H4 (cell line): Measurements from ENCODE around the gene UNC5A. TPM values are rescaled to one million over a fixed set of nuclear protein-coding genes. Genes with fewer than 3 reads are reported as not detected.
A peak's percentile ranks its signal among the peaks of the same experiment; 100 is the strongest.

Experiments
- DNase-seq: peaks from one replicate; pipeline ENCODE4 v3.0.0-alpha.2; 2015; ENCODE audit warnings: low spot score
- total RNA-seq: library from RNA; depleted of rRNA; stranded (reverse); fragments of >200 nt; shearing (Covaris generic); gene quantifications from 2 replicates; pipeline ENCODE4 v1.2.3, GENCODE V29; 2014

Gene UNC5A
- total RNA-seq, 1 experiment from 2014 or later = 0.56 TPM

DNA sequence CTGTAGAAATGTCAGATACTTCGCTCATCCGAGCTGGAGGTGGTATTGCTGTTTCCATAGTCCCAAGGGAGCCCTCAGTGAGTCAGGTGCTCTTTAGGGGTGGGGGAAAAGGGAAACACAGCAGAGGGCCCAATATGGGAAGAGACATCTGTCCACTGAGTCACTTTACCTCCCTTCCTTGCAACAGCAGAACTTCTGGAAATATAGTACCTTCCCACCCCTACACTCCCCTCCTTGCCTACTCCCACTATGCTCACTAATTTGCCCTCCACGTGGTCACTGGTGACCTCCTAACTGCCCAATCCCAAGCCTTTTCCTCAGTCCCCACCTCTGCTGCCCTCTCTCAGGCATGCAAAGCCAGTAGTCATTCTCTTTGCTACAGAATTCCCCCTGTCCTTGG lies 86.9 kb downstream of the UNC5A start:
- DNase-seq = no peak

DNA sequence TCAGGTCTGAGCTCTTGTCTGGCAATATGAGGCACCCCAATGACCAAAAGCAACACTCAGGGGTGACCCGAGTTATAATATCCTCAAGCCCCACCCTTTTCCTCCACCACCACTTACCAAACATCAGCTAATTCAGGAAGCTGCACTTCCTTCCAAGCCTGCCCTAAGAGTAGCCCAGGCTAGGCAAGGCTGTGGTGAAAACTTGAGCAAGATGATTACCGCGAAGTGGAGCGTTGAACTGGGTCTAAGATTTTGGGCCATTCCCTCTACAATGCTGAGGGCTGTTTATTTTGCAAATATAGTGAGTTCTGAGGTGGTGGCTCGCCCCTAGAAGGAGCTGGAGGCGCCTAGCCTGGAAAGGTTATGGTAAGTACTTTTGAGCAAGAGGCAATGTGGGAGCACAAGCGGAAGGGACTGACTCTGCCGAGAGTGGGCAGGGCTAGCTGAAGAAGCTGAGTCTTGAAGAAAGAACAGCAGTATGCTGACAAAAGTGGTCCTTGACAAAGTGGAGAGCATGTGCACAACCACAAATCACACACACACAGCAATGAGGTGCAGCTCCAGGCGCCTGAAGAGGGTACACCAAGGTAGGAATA lies 89.0 kb downstream of the UNC5A start, which contains the start of gene HK3:
Gene HK3 (minus strand): TSS at position 51 of the 596 bp plus-strand sequence. CDS start 3,187 bp downstream, outside the sequence.
- no peak for DNase-seq

GRCh38 chr5:176899946-176900779 lies 89.8 kb downstream of the UNC5A start:
- no peak for DNase-seq

DNA sequence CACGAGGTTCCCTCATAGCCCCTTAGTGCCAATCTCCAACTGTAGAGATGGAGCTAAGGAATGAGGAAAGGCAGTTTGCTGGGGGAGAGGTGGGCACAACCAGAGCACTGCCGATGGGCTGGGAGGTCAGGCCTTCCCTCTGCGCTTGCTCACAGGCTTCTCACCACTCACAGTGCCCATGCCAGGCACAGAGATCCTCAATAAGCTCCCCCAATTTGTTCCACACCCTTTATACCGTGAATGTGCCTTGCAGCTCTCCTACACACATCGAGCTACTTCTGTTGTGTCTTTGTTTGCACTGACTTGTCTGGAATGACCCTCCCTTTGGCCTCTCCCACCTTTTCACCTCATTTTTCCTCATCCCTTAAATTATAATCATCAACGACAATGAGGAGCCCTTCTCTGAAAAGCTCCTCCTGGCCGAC lies 90.4 kb downstream of the UNC5A start:
- DNase-seq = no peak

DNA sequence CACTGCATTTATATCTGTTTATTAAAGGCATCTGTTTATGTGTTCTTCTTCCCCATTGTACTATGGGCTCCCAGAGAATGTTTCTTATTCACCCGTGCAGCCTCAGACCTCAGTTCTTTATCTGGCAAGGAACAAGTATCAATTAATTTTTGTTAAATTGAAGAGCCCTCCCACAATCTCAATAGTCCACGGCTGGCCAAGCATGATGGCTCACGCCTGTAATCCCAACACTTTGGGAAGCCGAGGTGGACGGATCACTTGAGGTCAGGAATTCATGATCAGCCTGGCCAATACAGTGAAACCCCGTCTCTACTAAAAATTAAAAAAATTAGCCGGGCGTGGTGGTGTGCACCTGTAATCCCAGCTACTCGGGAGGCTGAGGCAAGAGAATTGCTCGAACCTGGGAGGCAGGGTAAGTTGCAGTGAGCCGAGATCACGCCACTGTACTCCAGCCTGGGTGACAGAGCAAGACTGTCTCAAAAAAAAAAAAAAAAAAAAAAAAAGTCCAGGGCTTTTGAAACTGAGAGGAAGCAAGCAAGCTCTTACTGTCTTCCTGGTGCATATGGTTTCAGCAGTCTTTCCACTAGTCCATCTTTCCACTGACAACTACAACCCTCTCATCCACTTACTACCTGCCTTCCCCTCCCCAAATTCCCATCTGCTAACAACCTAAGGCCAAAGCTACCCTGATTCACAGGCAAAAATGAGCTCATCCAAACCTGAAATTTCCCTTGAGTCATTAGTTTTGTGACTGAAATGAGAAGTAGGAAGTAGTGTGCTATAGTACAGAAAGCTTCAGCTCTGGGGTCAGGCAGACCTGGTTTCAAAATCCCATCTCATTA lies 91.1 kb downstream of the UNC5A start:
- no peak for DNase-seq

DNA sequence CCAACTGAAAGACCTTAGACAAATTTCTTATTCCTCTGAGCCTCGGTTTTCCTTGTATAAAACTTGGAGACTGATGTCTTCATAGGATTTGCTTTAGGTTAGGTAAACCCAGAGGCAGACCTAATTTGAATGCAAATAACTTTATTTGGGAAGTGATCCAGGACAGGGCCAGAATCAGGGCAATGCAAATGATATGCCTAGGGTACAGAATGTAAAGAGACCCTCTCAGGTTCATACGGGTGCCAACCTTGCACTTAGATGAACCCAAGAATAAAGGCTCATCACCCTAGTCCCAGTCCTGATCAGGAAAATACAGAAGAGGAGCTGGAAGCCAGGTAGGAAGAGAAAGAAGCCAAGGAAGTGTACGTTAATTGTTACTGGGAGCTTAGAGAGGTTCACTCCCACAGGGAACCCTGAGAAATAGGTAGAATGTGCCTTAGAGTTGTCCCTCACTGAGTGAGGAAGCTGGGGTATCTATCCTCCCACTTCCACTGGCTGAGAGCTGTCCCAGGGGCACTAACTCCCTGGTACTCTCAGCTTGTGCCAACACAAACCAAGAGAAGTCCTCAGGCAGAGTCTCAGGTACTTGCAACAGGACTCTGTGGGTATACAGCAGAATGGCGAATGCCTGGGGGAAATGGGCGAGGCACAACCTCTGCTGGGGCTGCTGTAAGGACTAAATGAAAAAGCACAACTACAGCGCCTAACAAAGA lies 91.9 kb downstream of the UNC5A start:
- no peak for DNase-seq

- DNase-seq = no peak
Observed at GRCh38 chr5:176902911-176903664, 92.7 kb downstream of the UNC5A start.

DNA sequence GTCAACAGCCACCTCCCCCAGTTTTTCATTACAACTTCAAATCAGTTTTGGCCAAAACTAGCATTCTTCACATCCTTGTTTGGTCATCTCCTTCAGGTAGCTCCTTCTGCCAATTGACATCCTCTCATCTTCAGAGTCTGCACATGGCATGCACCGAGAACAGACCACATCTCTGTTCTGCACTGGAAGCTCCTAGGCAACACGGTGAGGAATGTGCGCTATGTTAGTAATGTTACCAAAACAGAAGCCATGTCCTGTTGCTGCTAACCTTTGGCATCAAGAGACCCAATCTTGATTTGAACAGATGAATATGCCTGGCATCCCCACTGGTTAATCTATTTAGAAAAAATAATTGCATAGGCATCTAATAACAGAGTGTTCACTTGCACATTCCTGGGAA lies 93.9 kb downstream of the UNC5A start:
- DNase-seq = no peak

DNA sequence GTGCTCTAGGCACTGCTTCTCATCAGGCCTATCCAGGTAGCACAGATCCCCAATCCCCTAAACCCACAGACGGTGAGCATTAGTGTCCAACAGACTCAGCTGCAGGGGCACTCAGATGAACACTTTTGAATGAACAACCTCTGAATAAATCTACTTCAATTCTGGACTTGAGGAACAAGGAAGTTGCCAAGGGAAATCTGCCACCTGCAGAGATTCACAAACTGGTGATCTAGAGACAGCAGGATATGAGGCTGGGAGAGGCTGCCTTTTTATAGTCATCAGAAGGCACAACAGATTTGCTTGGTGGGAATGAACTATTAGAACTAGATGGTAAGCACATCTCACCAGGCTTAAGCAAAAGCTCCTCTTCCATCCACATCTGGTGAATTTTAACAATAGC lies 95.8 kb downstream of the UNC5A start:
- no peak for DNase-seq

GRCh38 chr5:176906796-176907195 lies 96.4 kb downstream of the UNC5A start:
- no peak for DNase-seq

- no peak for DNase-seq
Observed at GRCh38 chr5:176908675-176909368, 98.5 kb downstream of the UNC5A start.

DNA sequence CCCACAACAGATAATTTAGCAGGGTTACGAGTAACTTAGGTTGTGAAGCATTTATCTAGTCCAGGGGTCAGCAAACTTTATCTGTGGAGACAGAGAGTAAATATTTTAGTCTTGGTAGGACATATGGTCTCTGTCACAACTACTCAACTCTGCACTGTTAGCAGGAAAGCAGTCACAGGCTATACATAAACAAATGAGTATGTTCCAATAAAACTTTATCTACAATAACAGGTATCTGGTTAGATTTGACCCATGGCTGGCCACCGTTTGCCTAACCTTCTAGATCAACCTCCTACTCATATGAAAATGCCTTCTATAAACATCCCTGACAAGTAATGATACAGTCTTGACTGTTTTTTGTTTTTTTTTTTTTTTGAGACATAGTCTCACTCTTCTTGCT lies 101.8 kb downstream of the UNC5A start:
- DNase-seq = no peak

GRCh38 chr5:176915906-176916305 lies 105.5 kb downstream of the UNC5A start:
- DNase-seq = no peak

- DNase-seq = no peak
Observed at GRCh38 chr5:176916337-176916736, 106.0 kb downstream of the UNC5A start.

DNA sequence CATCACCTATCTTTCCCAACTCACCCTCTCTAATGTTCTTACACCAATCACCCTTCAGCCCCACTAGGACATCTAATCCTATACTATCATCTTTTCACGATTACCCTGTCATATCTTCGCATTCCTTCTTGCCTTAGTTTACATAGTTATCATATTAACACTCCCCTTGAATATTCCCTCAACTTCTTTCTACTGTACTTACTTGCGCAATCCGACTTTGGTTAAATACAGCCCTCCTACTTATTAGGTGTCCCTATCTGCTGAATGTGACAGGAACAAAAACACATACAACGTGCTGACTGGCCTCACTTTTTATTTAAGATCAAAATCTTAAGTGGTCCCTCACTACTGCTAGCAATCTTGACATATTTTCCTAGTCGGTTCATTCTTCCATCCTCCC lies 108.3 kb downstream of the UNC5A start:
- DNase-seq = no peak

- DNase-seq = peak; percentile 68
Observed at GRCh38 chr5:176921714-176922113, 111.4 kb downstream of the UNC5A start.

GRCh38 chr5:176922817-176923216 lies 112.5 kb downstream of the UNC5A start:
- DNase-seq = no peak

- no peak for DNase-seq
Observed at GRCh38 chr5:176927562-176927961, 117.2 kb downstream of the UNC5A start.

DNA sequence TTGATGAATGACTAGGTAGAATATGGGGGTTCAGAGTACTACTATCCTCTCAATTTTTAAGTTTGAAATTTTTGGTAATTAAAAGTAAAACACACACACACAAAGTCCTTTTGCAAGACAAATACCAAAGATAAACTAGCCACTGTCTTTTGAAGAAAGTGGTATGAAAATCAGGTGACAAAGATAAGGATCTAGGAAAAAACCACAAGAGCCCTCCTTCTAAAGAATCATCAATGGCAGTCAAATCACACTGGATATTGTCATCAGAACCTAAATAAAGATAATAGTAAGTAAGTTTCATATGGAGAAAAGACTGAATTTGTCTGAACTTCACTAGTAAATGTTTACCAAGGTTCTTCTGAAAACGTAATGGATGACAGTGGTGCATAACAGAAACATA lies 119.3 kb downstream of the UNC5A start:
- DNase-seq = no peak
